Lower leg skin (tissue), 3 donors: ENCODE measurements around the gene CLTCL1.

ENCODE experiments used
- CTCF ChIP-seq, 3 donors: fragments of 450-650 bp; IDR thresholded peaks; one replicate each; pipeline ENCODE4 v1.5.1; 2016; ENCODE audit warnings: antibody characterized with exemption in 3 of 3, mild to moderate bottlenecking in 3 of 3, moderate library complexity in 2 of 3
- POLR2A ChIP-seq, 2 donors: fragments of 450-650 bp; IDR thresholded peaks; one replicate each; pipeline ENCODE4 v1.6.1; 2016 to 2017; ENCODE audit warnings: antibody characterized with exemption in 2 of 2, mild to moderate bottlenecking in 1 of 2, moderate library complexity in 1 of 2

- TF ChIP-seq CTCF (IDR thresholded peaks at IDR 0.05) (no peak), POLR2A (IDR thresholded peaks at IDR 0.05) (no peak)
Observed at GRCh38 chr22:19307872-19308271, 16.4 kb upstream of the CLTCL1 start.
